ENCODE measurements around the gene ALG8.

DNA sequence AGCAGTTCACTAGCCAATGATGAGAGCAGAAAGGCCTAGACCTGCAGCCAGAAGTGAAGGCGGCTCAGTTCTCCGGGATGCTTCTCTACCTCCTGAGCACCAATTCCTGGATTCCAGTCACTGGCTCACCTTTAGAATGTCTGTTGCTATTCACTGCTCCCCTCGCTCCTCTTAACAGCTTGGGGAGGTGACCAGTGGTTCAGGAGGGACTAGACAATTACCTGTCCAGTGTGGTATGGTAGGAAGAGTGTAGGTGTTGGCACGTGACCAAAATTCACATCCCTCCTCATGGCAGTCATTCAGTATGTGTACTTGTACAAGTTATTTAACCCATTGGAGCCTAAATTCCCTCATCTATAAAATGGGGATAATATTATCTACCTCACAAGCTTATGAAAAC, 71.7 kb downstream of the ALG8 start:
- TF ChIP-seq POLR2A (IDR thresholded peaks at IDR 0.05) (no peak), EP300 (IDR thresholded peaks at IDR 0.05) (no peak)
- TF ChIP-seq, protein P1, sequence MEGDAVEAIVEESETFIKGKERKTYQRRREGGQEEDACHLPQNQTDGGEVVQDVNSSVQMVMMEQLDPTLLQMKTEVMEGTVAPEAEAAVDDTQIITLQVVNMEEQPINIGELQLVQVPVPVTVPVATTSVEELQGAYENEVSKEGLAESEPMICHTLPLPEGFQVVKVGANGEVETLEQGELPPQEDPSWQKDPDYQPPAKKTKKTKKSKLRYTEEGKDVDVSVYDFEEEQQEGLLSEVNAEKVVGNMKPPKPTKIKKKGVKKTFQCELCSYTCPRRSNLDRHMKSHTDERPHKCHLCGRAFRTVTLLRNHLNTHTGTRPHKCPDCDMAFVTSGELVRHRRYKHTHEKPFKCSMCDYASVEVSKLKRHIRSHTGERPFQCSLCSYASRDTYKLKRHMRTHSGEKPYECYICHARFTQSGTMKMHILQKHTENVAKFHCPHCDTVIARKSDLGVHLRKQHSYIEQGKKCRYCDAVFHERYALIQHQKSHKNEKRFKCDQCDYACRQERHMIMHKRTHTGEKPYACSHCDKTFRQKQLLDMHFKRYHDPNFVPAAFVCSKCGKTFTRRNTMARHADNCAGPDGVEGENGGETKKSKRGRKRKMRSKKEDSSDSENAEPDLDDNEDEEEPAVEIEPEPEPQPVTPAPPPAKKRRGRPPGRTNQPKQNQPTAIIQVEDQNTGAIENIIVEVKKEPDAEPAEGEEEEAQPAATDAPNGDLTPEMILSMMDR (IDR thresholded peaks at IDR 0.05) = no peak

Measured in tibial nerve (tissue), 4 donors.